GM08714 (cell line): ENCODE results near the gene MED13L.

Experiments
- H3K4me3 ChIP-seq: fragments of 200-500 bp; sonication (Bioruptor generic); 2 replicates; pipeline ENCODE4 v1.5.1; 2014; ENCODE audit warnings: mild to moderate bottlenecking, low read length, inconsistent platforms
- ZNF274 ChIP-seq: IDR thresholded peaks from 2 replicates; pipeline ENCODE4 v1.6.1; 2012; ENCODE audit warnings: mild to moderate bottlenecking, low read depth, low read length

The MED13L gene

DNA sequence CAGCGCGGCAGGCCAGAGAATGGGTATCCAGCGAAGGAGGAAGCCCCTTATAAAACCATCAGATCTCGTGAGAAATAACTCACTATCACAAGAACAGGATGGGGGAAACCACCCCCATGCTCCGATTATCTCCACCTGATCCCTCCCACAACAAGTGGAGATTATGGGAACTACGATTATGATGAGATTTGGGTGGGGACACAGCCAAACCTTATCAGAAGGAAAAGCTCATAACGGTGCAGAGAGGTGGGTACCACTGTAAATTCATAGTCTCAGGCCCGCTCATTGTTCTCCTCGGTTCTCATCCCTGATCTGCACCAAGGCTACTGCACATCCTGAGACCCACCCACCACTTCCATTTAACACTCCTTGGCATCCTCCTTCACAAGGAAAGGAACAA lies 326.5 kb downstream of the MED13L start:
- no peak overlapping the region for H3K4me3 ChIP-seq
- TF ChIP-seq ZNF274 = no peak

DNA sequence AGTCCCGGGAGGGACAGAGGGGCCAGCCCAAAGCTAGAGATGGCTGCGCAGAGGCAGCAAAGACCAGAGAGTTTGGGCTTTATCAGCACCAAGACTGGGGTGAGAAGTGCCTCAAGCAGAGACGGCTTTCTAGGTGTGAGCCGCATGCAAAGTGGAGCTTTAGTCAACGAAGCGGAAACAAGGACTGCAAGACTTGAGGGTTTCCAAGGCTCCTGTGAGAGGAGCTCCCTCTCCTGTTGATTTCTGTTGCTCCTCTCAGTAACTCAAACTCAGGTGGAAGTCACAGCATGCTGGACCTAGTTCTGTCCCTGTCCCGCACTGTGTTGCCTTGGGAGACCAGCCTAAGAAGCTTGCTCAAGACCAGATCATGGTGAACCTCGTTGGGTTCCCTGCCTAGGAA lies 327.8 kb downstream of the MED13L start:
- H3K4me3 ChIP-seq = no peak overlapping the region
- no peak for TF ChIP-seq ZNF274

DNA sequence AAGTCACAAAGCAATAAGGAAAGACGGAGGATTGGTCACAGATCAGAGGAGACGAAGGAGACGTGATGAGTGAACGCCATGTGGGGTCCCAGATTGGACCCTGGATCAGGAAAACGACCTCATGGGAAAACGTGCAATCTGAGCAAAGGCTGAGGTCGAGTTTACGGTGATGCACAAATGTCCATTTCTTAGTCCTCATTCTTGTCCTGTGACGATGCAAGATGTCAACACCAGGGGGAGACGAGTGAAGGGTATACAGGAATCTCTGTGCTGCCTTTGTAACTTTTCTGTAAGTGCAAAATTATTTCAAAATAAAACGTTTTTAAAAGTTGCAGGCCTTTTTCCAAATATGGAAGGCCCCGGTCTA lies 329.8 kb downstream of the MED13L start:
- no peak overlapping the region for H3K4me3 ChIP-seq
- no peak for TF ChIP-seq ZNF274

DNA sequence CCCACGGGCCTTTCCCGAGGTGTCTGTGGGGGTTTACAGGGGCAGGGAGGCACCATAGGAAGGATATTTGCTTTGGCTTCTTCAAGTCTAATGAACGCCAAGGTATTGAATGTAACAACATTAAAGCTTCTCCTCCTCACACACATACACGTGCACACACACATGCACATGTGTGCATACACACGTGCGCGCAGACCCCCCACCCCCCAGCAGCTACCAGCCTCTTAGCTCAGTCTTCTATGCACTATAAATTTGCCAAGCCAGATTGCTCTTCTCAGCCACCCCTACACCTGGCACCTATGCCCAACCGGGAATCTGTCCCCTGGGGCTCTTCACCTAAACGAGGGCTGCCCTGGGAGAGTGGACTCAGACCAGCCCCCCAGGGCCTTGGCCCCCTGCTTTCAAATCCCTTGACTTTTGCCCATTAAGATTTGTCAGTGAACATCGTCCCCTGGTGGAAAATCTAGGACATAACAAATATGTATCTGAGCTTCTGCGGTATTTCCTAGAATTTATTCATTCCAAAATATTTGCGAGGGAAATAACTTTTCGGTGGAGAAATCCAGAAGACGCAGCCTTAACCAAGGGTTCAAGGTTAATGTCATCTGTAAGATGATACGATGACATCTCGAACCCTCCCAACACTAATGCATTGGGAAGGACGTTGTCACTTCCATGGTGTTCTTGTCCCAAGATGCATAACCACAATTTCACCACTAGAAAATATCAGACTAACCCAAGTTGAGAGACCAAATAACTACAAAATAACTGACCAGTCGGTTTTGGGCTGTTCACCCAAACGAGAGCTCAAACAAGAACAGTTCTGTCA lies 330.4 kb downstream of the MED13L start:
- H3K4me3 ChIP-seq = no peak overlapping the region
- TF ChIP-seq ZNF274 = no peak

DNA sequence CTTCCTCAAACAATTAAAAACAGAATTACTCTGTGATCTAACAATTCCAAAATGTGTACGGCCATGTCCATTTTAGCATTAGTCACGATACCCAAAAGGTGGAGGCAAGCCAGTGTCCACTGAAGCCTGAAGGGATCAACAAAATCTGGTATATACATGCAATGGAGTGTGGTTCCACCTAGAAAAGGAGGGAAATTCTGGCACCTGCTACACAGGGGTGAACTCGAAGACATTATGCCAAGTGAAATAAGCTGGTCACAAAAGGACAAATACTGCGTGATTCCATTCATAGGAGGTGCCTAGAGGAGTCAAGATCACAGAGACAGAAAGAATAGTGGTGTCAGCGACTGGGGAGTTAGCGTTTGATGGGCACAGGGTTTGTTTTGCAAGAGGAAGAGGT lies 331.4 kb downstream of the MED13L start:
- no peak overlapping the region for H3K4me3 ChIP-seq
- TF ChIP-seq ZNF274 = no peak

DNA sequence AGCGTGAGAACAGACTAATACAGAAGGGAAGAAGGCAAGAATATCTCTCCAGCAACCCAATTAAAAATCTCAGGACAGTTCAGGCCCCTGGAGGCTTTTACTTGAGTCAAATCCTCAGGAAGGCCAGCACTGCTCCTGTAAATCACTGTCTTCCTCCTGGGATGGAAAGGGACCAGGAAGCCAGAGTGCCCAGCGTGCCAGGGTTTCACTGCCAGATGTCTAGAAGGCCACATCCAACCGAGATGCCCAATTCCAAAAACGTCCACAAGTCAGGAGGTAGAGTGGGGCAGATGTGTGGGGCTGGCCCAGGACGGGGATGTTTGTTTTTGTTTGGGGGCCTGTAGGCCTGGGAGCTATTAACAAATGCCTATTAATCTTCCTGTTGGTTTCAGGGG lies 332.0 kb downstream of the MED13L start:
- no peak for TF ChIP-seq ZNF274
- no peak overlapping the region for H3K4me3 ChIP-seq

DNA sequence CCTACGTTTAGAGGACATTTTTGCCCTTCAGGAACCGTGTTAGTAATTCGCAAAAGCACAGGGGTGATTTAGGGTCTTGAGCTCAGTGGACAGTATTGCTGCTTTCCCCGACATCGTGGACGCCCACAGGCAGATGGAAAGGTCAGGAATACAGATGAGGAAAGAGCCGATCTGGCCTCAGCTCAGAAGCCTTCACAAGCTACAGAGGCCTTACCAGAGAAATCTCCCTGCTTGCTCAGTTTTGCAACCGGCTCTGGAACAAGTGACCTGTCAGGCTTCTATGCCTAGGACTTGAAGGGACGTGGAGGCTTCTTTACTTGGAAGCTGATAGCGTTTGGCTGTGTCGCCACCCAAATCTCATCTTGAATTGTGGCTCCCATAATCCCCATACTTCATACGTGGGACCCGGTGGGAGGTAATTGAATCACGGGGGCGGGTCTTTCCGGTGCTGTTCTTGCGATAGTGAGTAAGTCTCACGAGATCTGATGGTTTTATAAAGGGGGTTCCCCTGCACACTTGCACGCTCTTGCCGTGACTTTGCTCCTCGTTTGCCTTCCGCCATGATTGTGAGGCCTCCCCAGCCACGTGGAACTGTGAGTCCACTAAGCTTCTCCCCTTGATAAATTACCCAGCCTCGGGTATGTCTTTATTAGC lies 332.5 kb downstream of the MED13L start:
- no peak overlapping the region for H3K4me3 ChIP-seq
- TF ChIP-seq ZNF274 = no peak

DNA sequence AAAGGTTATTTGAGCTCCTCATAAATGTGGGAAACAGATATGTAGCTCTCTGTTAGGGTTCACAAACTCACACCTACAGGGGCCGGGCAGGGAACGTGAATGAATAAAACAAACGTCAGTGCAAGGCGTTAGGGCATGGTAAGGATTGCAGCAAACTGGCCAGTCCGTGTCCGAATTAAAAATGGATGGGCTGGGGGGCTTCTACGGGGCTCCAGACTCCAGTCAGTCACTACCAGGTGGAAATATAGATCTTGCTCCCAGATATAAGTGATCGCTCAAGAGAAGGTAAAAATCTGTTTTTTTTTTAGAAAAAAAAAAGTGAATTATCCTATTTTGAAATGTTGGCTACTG lies 333.1 kb downstream of the MED13L start:
- no peak for TF ChIP-seq ZNF274
- no peak overlapping the region for H3K4me3 ChIP-seq

DNA sequence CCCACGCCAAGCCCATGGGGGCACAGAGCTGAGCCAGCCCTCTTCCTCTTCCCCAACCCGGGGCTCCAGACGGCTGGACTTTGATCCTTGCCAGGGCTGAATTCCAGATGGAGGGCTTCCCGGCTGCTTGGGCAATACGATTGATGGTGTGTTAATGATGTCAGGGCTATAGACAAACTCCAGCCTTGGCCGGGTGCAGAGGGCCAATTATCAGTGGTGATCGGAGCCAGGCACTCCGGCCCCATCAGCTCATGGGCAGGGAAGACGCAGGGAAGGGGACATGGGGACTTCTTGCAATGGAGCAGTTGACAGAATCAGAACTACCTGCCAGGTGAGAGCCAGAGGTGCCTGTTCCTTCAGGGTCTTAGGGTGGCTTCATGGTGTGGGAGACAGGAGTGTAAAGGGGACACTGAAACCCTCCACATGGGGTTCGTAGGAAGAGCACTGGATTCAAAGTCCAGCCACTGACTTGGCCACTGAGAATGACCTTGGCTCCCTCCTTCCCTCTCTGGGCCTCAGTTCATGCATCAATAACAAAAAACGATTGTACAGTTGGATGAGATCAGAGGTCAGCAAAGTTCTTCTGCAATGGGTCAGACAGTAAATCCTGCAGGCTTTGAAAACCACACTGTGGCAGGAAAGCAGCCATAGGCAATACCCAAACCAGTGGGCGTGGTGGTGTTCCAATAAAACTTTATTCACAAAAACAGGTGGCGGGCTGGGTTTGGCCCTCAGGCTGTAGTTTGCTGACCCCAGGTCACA lies 333.7 kb downstream of the MED13L start:
- no peak for TF ChIP-seq ZNF274
- H3K4me3 ChIP-seq = no peak overlapping the region

DNA sequence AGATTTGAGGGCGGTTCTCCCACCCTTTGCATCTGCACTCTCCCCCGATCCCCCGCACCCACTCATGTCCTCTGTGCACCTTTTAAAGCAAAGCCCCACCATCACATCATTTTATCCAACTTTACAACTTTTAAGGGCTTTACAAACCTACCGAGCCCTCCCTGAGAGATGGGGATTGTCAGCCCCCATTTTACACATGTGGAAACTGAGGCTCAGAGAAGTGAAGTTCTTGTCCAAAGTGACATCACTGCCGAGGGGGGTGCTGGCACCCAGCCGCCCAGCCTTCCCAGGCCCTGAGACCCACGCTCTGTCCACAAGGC lies 334.2 kb downstream of the MED13L start:
- TF ChIP-seq ZNF274 = no peak
- no peak overlapping the region for H3K4me3 ChIP-seq

DNA sequence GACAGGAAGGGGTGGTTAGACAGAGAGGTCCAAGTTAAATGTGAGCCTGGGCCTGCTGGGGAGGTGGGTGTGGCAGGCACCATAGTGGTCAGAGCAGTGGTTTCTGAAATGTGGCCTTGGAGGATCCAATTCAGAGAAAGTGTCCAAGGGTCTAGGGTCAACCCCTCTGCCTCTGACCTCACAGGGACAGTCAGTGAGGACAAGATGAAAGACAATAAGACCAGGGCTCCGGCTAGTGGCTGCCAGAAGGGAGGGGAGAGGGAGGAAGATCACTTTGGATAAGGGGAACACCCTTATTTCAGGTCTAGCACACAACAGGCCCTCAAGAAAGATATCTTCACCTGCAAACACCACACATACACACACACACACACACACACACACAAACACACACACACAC lies 335.1 kb downstream of the MED13L start:
- H3K4me3 ChIP-seq = no peak overlapping the region
- no peak for TF ChIP-seq ZNF274

DNA sequence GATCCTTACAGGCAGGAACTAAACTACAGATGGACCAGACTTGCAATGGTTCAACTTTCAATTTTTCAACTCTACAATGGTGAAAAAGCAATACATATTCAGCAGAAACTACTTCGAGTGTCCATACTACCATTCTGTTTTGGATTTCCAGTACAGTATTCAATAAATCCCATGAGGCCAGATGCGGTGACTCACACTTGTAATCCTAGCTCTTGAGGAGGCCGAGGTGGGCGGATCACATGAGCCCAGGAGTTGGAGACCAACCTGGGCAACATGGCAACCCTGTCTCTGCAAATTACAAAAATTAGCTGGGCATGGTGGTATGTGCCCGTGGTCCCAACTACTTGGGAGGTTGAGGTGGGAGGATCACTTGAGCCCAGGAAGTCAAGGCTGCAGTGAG lies 336.1 kb downstream of the MED13L start:
- H3K4me3 ChIP-seq = no peak overlapping the region
- no peak for TF ChIP-seq ZNF274

DNA sequence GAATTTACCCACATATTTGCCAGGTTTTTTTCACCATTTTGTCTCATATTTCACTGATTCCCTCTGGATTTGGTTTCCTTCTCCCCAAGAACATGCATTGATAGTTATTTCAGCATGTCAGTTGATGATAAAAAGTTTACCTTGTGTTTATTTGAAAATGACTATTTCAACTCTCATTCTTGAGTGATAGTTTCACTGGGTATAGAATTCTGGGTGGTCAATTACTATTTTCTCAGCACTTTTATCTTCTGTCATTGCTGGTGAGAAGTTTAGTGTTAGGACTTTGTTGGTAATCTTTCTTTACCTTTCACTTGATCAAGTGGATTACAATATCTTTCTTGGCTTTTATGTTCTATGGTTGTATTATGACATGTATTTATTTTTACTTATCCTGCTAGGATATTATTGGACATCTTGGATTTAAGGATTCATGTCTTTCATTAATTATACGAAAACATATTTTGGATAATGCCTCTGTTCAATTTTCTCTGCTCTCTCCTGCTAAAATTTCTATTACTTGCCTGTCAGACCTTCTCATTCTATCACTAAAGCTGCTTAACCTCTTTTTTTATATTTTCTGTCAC lies 338.6 kb downstream of the MED13L start:
- TF ChIP-seq ZNF274 = no peak

DNA sequence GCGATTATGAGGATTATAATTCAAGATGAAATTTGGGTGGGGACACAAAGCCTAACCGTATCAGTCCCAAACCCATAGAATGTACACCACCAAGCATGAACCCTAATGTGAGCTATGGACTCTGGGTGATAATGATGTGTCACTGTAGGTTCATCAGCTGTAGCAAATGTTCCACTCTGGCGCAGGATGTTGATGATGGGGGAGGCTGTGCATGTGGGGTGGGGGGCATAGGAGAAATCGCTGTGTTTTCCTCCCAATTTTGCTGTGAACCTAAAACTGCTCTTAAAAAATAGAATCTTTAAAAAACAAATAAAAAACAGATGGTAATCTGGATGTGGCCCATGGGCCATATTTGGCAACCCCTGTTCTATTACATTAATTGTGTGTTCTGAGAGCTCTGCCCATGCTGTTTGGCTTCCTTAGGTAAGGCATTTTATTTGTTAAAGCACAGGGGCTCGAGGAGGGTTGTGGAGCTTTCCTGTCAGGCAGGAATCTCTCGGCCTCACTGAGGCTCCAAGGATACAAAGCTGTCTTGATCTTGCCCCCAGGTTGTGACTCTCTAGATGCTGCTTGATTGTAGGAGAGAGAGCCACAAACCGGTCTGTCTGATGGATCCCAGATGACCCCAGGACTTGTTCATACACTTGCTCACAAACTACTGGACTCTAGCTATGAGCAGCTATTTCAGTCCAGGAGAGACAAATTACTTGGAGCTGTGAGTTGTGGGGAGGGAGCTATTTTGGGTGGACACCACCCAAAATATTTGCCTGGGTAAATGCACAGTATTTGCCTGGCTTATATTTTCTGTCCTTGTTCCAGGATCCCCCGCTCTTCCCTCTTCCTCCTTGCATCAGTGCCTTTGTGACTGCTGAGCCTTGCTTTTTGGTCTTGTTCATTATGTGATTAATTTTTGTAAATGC lies 340.2 kb downstream of the MED13L start:
- no peak for TF ChIP-seq ZNF274
- no peak overlapping the region for H3K4me3 ChIP-seq

More for the DNA sequence above, 338.6 kb downstream of the MED13L start:
- no peak overlapping the region for H3K4me3 ChIP-seq

DNA sequence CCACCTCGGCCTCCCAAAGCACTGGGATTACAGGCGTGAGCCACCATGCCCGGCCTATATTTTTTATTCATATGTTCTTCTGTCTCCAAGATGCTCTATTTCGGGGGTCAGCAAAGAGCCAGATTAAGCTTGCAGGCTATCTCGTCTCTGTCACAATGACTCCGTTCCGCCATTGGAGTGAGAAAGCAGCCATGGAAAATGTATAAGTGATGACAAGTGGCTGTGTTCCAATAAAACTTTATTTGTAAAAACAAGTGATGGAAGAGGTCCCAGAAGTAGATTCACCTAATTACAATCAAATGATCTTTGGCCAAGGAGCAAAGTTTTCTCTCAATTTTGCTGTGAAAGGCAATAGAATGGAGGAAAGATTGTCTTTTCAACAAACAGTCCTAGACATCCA lies 342.6 kb downstream of the MED13L start:
- H3K4me3 ChIP-seq = no peak overlapping the region

More for the DNA sequence above, 342.6 kb downstream of the MED13L start:
- no peak for TF ChIP-seq ZNF274
